ENCODE data around the gene LLPH.

- TF ChIP-seq POLR2A (IDR thresholded peaks at IDR 0.05; ENCODE audit: low read length) (no peak), GATA1 (IDR thresholded peaks at IDR 0.05; ENCODE audit: low read depth, low read length) (no peak)
Observed at GRCh38 chr12:66168410-66168809, 37.9 kb upstream of the LLPH start.

Measured in erythroblast (primary cell).